GM19023 (cell line): ENCODE results near the gene TIMM10B.

Experiments used
- ATAC-seq: cut with Tn5 transposase; IDR thresholded peaks from one replicate; pipeline ENCODE4 v1.9.1; 2021; ENCODE audit warnings: mild to moderate bottlenecking, moderate library complexity; ENCODE audit not compliant: unreplicated experiment

The TIMM10B gene, protein sequence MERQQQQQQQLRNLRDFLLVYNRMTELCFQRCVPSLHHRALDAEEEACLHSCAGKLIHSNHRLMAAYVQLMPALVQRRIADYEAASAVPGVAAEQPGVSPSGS

DNA sequence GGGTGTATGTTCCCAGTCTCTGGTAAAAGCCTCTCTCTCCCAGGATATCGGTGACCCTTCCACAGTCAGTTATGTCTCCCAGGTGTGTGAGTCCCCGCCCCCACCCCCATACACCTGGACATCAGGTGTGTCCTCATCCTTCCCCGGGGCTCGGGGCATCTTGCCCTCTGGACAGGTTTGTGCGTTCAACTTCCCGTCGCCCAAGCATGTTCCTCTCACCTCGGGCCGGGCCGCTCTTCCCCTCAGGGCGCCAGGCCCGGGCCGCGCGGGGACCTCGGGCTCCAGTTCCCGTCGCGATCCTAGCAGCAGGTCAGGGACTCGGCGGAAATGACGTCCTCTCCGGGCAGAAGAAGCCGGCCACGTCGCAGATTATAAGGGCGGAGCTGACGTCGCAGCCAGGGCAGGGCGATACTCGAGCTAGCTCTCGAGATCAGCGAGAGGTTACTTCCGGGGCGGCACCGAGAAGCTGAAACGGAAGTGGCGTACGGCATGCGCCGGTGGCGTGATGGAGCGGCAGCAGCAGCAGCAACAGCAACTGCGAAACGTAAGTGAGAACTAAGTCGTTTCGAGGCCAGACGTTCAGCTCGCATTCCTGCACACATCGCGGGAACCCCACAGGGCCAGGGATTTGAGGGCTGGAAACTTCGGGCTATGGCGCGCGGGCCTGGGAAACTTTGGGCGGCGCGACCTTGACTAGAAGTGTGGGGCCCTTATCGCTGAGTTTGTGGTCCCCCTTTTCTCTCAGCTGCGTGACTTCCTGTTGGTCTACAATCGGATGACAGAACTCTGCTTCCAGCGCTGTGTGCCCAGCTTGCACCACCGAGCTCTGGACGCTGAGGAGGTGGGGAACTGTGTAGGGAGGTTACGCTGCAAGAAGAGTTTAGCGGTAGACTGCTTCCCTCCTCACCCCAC is at the start of gene TIMM10B, which contains the start of gene ARFIP2:
Gene TIMM10B, plus strand, starts transcription at position 490 of the 912 bp plus-strand sequence. Its CDS starts 16 bp downstream, at position 506.
Gene ARFIP2, minus strand, starts transcription at position 320 of the 912 bp plus-strand sequence. CDS start 910 bp downstream, outside the sequence.
- peak; percentile 100 for ATAC-seq

DNA sequence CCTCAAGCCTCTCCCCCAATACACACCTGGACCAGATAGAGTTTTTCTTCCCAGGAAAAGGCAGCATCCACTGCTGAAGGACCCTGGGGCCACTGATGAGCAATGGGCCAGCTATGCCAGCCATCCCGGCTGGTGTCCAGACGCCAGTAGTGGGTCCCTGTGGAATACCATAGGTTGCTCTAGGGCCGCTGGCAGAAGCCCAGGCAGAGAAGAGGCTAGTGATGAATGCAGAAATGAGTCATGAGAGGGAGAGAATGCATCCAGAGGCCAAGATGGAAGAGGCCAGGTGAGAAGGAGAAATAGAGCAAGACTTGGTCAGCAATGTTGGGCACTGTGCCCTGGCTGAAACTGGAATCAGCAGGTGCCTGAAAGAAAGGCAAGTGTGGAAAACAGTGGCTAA is 49.4 kb upstream of the TIMM10B start:
- no peak for ATAC-seq

DNA sequence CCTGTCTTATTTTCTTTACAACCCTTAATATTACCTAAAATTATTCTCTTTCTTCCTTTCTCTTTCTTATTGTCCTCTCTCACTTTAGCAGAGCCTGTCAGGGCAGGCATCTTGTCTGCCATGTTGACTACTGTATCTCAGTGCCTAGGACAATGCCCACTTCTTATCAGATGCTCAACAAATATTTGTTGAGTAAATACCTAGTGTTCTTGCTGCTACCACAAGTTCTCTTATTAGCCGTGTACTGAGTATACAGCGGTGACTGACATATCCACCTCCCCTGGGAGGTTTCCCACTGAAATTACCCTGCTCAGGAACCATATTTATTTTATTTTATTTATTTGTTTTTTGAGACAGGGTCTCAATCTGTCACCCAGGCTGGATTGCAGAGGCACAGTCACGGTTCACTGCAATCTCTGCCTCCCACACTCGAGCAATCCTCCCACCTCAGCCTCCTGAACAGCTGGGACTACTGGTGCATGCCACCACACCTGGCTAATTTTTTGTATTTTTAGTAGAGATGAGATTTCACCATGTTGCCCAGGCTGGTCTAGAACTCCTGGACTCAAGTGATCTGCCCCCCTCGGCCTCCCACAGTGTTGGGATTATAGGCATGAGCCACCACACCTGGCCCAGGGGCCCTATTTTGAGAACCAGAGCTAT is 47.2 kb upstream of the TIMM10B start:
- no peak for ATAC-seq

DNA sequence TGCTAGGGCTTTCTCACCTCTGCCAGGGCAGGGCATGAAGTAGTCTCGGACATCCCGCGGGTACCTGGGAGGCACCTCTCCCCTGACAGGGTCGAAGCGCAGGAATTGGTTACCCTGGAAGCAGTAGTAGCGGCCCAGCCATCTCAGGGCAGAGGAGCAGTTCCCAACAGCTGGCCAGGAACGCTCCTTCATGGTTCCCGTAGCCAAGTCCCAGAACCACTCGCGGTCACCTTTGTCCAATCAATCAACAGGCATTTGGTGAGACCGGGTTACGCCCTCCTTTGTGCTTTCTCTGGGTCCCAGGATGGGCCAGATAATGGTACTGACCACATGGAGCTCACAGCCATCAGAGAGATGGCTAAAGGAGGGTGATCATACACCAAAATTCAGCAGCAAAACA is 43.9 kb upstream of the TIMM10B start:
- ATAC-seq = no peak

DNA sequence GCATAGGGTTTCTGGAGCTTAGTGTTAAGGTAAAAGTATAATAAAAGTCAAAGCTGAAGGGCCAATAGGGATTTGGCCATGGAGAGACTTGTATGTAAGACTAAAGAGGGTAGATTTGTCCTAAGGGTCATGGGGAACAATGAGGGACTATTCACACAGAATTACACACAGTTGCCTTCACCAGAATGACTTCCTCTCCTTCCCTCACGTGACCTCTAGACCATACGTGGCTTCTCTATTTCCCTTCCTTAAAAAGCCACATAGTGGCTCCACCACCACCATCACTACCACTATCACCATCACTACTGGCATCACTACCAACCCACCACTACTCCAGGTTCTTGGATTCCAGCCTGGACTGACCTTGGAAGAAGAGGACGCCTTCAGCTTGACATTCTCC is 43.3 kb upstream of the TIMM10B start:
- no peak for ATAC-seq

DNA sequence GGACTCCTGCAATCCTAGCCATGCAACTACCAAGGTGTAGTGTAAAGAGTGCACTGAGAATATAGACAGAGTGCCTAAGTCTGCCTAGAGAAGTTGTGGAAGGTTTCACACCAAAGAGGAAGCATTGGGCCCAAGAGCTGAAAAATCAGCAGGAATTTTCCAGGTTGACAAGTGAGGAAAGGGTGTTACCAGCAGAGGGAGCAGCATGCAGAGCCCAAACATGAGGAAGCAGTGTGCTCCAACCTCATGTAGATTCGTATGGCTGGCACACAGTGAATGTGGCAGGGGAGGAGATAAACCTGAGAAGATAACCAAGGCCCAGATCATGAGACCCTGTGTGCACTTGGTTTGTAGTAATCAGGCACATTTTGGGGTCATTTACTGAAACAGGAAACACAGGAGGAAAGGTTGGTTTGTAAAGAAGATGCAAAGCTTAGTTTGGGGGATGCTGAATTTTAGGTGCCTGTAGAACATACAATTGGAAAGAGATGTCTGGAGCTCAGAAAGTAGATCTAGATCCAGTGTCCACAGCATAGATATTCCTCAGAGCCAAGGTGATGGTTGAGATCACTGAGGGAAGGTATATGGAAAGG is 42.2 kb upstream of the TIMM10B start:
- ATAC-seq = no peak

DNA sequence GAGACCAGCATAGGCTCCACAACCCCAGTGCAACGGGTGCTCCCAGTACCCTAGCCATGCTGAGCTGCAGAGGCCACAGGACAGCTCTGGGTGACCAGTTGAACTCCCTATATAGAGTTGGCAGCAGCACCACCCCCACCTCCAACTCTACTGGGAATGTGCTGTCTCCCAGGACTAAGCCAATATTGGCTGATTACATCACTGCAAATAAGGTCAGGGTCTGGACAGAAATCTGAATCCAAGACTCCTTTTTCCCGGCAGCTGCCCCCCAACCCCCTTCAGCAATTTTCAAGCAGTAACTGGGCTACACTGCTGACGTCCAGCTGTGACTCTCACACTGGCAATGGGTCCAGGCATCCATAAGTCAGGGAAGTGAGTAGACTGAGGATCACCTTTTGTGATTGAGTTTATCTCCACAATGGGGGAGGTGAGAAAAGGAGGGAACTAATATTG is 40.4 kb upstream of the TIMM10B start, which contains the start of gene HPX:
Gene HPX, minus strand, starts transcription at position 82 of the 453 bp plus-strand sequence. Its CDS starts 24 bp downstream, at position 58.
- no peak for ATAC-seq

DNA sequence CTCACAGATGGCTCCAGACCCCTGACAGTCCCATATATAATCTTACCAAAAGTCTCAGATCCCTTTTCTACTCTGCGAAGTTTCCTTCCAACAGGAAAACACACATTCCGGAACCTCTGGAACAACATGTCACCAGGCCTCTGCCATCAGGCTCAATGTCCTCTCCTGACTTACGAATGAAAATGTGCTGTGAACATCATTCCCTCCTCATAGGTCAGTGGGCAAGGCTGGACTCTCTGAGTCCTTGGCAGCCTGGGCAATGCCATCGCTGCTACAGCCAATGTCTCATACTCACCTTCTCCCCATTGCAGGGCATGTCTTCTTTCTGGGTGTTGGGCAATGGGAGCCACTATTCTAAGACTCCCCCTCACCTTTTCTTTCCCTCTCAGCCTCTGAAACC is 38.9 kb upstream of the TIMM10B start:
- ATAC-seq = no peak

DNA sequence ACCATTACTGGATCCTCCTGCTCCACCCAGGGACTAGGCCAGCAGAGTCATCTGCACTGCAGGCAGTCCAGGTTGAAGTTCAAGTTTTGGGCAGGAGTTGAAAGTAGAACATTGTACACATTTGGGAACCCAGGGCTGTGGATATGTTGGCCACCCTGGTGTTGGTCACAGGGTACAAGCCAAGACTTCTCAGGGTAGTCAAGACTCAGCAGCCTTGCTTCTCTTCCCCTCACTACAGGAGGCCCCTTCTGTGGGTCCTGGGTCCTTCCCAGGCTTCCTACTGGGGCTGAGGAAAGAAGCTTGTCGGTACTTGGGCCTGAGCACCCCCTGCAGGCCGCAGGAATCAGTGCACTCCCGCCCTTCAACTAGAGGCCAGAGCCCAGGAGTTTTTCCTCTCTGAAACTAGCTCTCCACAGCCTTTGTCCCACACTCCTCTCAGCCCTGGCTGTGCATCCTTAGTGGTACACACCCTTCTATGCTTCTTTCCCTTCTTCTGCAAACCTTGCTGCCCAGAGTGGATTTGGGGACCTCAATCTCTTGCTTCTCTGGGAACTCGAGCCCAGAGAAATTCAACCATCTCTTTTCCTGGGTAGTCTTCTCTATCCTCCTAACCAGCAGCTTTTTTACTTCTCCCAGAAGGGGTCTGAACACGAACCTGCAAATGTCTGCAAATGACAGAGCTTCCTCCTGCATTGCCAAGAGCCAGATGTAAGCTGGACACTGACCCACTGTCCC is 37.9 kb upstream of the TIMM10B start:
- peak; percentile 79 for ATAC-seq

DNA sequence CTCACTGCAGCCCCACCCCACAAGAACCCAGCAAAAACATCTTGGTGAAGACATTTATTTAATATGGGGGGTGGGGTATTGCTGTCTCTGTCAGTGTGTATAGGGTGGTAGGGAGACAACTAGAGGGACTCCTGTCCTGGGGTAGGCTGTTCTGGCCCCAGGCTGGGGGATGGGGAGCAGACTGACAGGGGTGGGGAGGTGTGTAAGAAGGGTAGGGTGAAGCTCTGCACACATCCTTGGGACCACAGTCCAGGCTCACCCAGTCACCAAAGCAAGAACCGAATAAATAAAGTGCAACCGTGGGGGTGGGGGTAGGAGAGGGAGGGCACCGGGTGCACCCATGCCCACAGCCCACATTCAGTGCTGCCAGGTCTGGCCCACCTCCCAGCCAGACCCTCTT is 32.7 kb upstream of the TIMM10B start:
- no peak for ATAC-seq

DNA sequence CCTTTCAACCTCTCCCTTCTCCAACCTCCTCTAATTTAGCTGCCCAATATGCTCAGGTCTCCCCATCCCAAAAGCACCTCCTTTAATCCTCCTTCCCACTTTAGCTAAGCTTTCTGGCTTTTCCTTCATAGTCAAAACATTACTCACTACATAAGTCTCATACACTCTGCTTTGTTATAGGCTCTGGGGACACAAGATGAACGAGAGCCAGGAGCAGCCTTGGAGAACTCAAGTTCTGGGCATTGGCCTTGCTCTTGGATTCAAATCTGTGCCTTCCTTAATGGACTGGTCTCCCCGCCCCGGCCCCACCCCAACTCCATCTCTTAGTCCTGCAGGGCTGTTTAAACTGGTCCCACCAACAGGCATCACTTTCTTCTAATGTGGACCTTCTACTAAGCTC is 29.1 kb upstream of the TIMM10B start:
- ATAC-seq = no peak

DNA sequence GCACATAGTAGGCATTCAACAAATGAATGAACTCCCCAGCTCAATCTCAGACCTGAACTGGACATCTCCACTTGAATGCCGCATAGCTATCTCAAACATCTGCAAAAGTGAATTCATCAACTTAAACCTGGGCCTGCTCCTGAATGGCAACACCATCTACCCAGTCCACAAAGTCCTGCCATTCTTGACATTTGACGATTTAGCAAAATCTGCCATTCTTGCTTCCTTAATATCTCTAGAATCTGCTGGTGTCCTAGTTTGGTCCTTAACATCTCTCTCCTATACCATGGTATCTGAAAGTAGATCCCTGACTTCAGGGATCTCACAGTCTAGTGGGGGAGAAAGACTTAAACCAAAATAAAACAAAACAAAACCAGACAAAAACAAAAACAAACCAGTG is 28.1 kb upstream of the TIMM10B start:
- ATAC-seq = no peak

DNA sequence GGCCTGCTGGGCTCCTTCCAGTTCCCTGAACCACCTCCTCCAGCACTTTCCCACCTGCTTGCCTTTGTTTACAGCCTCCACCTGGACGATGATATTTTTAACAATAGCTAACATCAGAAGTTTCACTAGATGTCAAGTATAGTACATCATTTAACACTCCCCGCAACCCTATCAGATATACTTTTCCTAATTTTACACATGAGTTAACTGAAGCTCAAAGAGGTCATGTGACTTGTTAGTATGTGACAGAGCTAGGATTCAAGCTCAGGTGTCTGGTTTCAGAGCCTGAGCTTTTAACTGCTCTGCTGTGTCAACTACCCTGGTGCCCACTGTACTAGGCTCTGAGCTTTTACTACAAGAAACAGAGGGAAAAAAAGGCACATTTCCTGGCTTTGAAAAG is 26.2 kb upstream of the TIMM10B start:
- ATAC-seq = no peak

DNA sequence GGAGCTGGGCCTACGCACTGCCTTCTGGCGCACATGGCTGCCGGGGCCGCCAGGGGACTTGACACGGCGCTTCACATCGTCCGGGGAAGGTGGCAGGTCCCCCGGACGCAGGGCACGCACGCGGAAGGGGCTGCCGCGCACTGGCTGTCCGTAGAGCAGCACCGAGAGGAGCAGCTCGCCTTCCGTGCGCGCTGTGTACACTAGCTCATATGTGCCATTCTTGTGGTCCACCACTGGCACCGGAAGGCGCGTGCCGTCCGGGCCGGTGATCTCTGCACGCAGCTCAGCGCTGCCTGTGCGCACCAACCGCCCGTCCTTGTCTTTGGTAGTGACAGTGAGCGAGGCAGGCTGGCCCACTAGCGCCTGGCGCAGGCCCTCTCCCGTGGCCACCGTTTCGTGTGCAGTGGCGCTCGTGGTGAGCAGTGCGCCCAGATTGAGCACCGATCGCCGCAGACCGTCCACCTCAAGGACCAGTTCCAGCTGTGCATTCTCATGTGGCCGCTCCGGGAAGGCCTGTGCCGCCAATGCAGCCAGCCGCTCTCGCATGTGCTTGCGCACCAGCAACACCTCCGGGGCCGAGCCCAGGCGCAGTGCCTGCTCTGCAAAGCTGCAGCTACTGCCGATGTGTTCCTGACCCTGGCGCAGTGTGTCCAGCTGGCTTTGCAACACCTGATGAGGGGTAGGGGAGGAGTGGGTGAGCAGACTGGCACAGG is 24.8 kb upstream of the TIMM10B start:
- no peak for ATAC-seq

DNA sequence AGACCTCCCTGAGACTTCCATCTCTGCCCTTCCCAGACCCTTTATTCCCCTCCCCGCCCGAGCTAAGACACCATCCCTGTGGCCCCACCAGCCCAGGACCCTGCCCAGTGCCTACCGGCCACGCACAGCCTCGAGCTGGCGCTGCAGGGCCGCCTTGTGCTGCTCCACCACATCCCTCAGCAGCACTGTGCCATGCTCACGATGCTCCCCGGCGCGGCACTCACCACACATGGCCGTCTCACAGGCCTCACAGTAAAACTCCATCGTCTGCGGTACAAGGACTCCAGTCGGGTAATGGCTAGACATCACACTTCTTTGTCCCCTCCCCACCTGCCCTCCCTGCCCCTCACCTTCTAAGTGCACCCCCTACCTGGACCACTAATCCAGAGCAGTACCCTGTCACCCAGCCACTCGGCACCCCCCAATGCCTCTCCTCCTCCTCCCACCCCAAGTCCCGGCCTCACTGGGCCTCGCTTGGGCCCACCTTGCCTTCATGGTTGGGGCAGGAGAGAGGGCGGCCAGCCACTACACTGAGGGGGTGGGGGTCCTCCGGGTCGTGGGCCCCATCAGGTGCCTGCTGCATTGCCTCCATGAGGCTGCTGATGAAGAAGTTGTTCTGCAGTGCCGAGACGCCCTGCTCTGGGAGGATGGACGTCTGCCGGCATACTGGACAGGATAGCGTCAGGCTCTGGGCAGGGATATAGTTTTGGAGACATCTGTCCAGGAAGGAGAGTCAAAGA is 23.6 kb upstream of the TIMM10B start:
- no peak for ATAC-seq

DNA sequence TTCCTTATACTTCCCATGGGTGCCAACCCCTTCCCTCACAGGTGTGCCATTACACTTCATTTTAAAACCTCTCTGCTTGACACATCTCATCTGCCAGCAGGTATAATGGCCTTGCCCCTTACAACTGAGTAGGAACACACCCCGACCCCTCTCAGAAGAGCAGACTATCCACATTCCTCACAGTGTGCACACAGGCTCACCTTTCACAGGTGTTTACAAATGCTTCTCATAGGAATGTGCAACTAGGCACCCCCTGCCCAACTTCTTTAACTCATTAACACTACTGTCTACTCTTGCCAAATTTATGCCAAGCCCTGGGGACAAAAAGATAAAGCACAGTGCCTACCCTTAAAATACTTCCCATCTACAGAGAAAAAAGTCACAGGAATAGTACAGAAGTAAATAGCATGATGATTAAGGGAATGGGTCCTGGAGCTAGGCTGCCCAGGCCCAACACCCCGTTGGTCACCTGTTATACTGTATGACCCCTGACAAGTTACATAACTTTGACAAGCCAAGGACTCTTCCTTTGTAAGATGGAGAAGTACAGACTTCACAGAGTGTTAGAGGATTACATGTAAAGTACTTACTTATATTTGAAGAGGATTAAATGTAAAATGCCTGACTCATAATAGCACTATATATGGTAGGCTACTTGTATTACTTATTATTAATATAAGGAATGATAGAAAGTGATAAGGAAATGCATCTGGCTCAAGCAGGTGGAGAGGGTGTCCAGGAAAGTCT is 22.8 kb upstream of the TIMM10B start:
- ATAC-seq = no peak

DNA sequence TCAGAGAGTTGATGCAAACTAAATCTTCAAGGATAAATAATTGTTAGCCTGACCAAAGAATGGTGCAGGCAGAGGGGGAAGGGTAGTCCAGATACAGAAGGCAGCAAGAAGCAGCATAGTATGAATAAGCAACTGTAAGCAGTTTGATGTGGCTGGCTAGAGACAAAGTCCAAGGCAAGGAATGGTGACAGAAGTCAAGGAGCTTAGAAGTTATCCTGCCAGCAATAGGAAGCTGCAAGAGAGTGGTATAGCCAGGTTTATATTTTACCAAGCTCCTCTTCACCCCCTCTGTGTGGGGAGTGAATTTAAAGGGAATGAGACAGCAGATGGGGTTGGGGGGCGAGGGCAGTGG is 22.2 kb upstream of the TIMM10B start:
- no peak for ATAC-seq

DNA sequence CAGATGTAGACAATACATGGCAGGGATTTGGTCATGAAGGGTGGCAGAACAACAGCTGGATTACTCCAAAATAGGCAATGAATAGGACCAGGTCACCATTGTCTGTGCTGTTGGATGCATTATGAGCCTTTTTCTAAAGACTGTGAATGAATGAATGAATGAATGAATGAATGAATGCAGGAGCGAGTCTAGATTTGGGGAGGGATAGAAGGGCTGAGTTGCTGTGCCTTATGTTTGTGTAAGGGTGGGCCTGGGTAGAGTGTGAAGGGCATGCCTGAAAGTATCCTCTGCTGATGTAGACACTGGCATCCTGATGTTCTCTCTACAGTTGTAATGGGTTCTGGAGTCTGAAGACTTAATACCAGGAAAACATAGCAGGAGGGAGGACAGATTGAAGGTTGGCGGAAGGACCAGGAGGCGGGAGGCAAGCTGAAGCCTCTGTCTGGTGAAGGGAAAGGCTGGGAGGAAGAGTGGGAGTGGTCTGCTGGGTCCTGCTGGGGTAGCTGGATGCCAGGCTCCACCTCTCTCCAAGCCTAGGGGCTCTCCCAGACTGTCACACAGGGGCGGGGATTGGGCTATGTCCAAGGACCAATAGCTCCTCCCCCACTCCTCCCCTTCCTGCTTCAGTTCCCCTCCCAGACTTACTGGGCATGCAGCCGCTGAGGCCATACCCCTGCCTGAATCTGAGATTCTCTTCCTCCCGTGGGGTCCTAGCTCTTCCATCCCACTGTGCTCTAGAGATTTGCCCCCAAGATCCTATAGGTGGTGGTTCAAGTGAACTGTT is 12.4 kb upstream of the TIMM10B start:
- peak; percentile 53 for ATAC-seq
